Central memory CD8-positive, alpha-beta T cell (primary cell): ENCODE data around the gene LRRC61.
"Not testable (repeated sequence)": the region's sequence is repeated elsewhere in the genome, so short reads cannot be mapped to it uniquely, and the experiment has no call there.

Experiments used
- ATAC-seq: fragments of 150-1000 bp; cut with Tn5 transposase; replicated peaks from 2 replicates; pipeline ENCODE4 v1.10.0; 2022; ENCODE audit warnings: mild to moderate bottlenecking, moderate FRiP score, moderate number of reproducible peaks; ENCODE audit not compliant: poor library complexity, severe bottlenecking; ENCODE audit errors: extremely low read depth
- DNase-seq, 2 donors: peaks; one replicate each; pipeline ENCODE4 v3.0.0; 2021; ENCODE audit warnings: low spot score in 2 of 2
- H3K27ac Mint-ChIP-seq: one replicate; pipeline ENCODE4 v1.8.0; 2022; ENCODE audit warnings: low read depth, mild to moderate bottlenecking, moderate library complexity, mixed read lengths
- H3K27me3 Mint-ChIP-seq: one replicate; pipeline ENCODE4 v1.8.0; 2022; ENCODE audit warnings: mixed read lengths
- H3K36me3 Mint-ChIP-seq: one replicate; pipeline ENCODE4 v1.8.0; 2022; ENCODE audit warnings: mild to moderate bottlenecking, moderate library complexity, mixed read lengths; ENCODE audit not compliant: insufficient read depth
- H3K4me1 Mint-ChIP-seq: one replicate; pipeline ENCODE4 v1.8.0; 2022; ENCODE audit warnings: mixed read lengths
- H3K4me3 Mint-ChIP-seq: one replicate; pipeline ENCODE4 v1.8.0; 2022; ENCODE audit warnings: mild to moderate bottlenecking, moderate library complexity, mixed read lengths
- H3K9me3 Mint-ChIP-seq: one replicate; pipeline ENCODE4 v1.8.0; 2022; ENCODE audit warnings: mixed read lengths

The LRRC61 gene

GRCh38 chr7:150380463-150380862 is 57.3 kb downstream of the LRRC61 start:
- Mint-ChIP-seq H3K36me3 (peaks cover 7% of the 10 kb centered on the region), H3K27me3 (no peaks in the 10 kb centered on the region), H3K4me1 (peaks cover 39% of the 10 kb centered on the region), H3K27ac (no peak overlapping the region), H3K4me3 (peak overlapping the region; percentile 85), H3K9me3 (no peaks in the 10 kb centered on the region)
- DNase-seq (no peak), ATAC-seq (no peak)

GRCh38 chr7:150381096-150381495 is 57.9 kb downstream of the LRRC61 start:
- Mint-ChIP-seq H3K4me1 (peaks cover 35% of the 10 kb centered on the region), H3K27ac (no peak overlapping the region)

GRCh38 chr7:150381785-150382122 is 58.6 kb downstream of the LRRC61 start:
- Mint-ChIP-seq H3K9me3 (no peaks in the 10 kb centered on the region), H3K36me3 (peaks cover 4% of the 10 kb centered on the region), H3K27me3 (no peaks in the 10 kb centered on the region), H3K27ac (no peak overlapping the region), H3K4me3 (no peak overlapping the region), H3K4me1 (peaks cover 32% of the 10 kb centered on the region)
- ATAC-seq (no peak), DNase-seq (no peak)

More at GRCh38 chr7:150381096-150381495, 57.9 kb downstream of the LRRC61 start:
- DNase-seq (no peak), ATAC-seq (no peak)
- no peak overlapping the region for H3K4me3 Mint-ChIP-seq
- no peaks in the 10 kb centered on the region for H3K27me3 Mint-ChIP-seq
- H3K36me3 Mint-ChIP-seq, result peaks cover 7% of the 10 kb centered on the region
- H3K9me3 Mint-ChIP-seq, result no peaks in the 10 kb centered on the region

- DNase-seq, result no peak
- H3K4me1 Mint-ChIP-seq, result peaks cover 32% of the 10 kb centered on the region
- ATAC-seq, result no peak
- no peaks in the 10 kb centered on the region for H3K27me3 Mint-ChIP-seq
- no peak overlapping the region for H3K27ac Mint-ChIP-seq
- H3K4me3 Mint-ChIP-seq, result no peak overlapping the region
- peaks cover 4% of the 10 kb centered on the region for H3K36me3 Mint-ChIP-seq
- H3K9me3 Mint-ChIP-seq, result no peaks in the 10 kb centered on the region
Observed at GRCh38 chr7:150382123-150382843, 59.1 kb downstream of the LRRC61 start.

- H3K36me3 Mint-ChIP-seq, result peaks cover 4% of the 10 kb centered on the region
Observed at GRCh38 chr7:150382844-150383225, 59.7 kb downstream of the LRRC61 start.

GRCh38 chr7:150383710-150384397 is 60.7 kb downstream of the LRRC61 start:
- Mint-ChIP-seq H3K36me3 (peaks cover 4% of the 10 kb centered on the region), H3K4me3 (no peak overlapping the region), H3K27me3 (no peaks in the 10 kb centered on the region), H3K9me3 (no peaks in the 10 kb centered on the region), H3K27ac (no peak overlapping the region), H3K4me1 (peaks cover 21% of the 10 kb centered on the region)
- DNase-seq, result no peak
- no peak for ATAC-seq

More at GRCh38 chr7:150382844-150383225, 59.7 kb downstream of the LRRC61 start:
- Mint-ChIP-seq H3K4me1 (peaks cover 26% of the 10 kb centered on the region), H3K4me3 (no peak overlapping the region), H3K27me3 (no peaks in the 10 kb centered on the region), H3K27ac (no peak overlapping the region), H3K9me3 (no peaks in the 10 kb centered on the region)
- no peak for ATAC-seq
- DNase-seq, result no peak

- peaks cover 3% of the 10 kb centered on the region for H3K36me3 Mint-ChIP-seq
- DNase-seq (no peak), ATAC-seq (no peak)
- H3K4me3 Mint-ChIP-seq, result no peak overlapping the region
- H3K9me3 Mint-ChIP-seq, result no peaks in the 10 kb centered on the region
- no peak overlapping the region for H3K27ac Mint-ChIP-seq
- H3K4me1 Mint-ChIP-seq, result peaks cover 18% of the 10 kb centered on the region
- H3K27me3 Mint-ChIP-seq, result no peaks in the 10 kb centered on the region
Observed at GRCh38 chr7:150384406-150385301, 61.5 kb downstream of the LRRC61 start.

GRCh38 chr7:150385302-150385723 is 62.2 kb downstream of the LRRC61 start:
- DNase-seq (no peak), ATAC-seq (no peak)
- Mint-ChIP-seq H3K4me3 (no peak overlapping the region), H3K27me3 (no peaks in the 10 kb centered on the region), H3K27ac (no peak overlapping the region), H3K9me3 (no peaks in the 10 kb centered on the region), H3K4me1 (peaks cover 12% of the 10 kb centered on the region), H3K36me3 (peaks cover 2% of the 10 kb centered on the region)

GRCh38 chr7:150385884-150386283 is 62.7 kb downstream of the LRRC61 start:
- H3K9me3 Mint-ChIP-seq, DNase-seq, H3K4me3 Mint-ChIP-seq, ATAC-seq, H3K4me1 Mint-ChIP-seq, H3K27me3 Mint-ChIP-seq, H3K36me3 Mint-ChIP-seq, H3K27ac Mint-ChIP-seq: not testable (repeated sequence)
